ENCODE data around the gene BABAM2.

The BABAM2 gene

GRCh38 chr2:28035816-28036215 lies 145.3 kb downstream of the BABAM2 start:
- no peak for DNase-seq

- DNase-seq: no peak
These were observed 145.8 kb downstream of the BABAM2 start for GRCh38 chr2:28036307-28036706.

GRCh38 chr2:28038722-28039121 lies 148.2 kb downstream of the BABAM2 start:
- no peak for DNase-seq

GRCh38 chr2:28045676-28046351 lies 155.3 kb downstream of the BABAM2 start:
- DNase-seq: no peak

GRCh38 chr2:28046921-28047320 lies 156.4 kb downstream of the BABAM2 start:
- DNase-seq: no peak

GRCh38 chr2:28047681-28048080 lies 157.2 kb downstream of the BABAM2 start:
- DNase-seq: no peak

GRCh38 chr2:28048341-28048740 lies 157.8 kb downstream of the BABAM2 start:
- no peak for DNase-seq

- no peak for DNase-seq
These were observed 158.9 kb downstream of the BABAM2 start for GRCh38 chr2:28049416-28049815.

GRCh38 chr2:28049899-28050298 lies 159.4 kb downstream of the BABAM2 start:
- DNase-seq: no peak

GRCh38 chr2:28052691-28053090 lies 162.2 kb downstream of the BABAM2 start:
- DNase-seq: no peak

- DNase-seq: no peak
These were observed 163.1 kb downstream of the BABAM2 start for GRCh38 chr2:28053597-28053996.

GRCh38 chr2:28054916-28055315 lies 164.4 kb downstream of the BABAM2 start:
- DNase-seq: no peak

- no peak for DNase-seq
These were observed 164.9 kb downstream of the BABAM2 start for GRCh38 chr2:28055325-28055970.

GRCh38 chr2:28058791-28059190 lies 168.3 kb downstream of the BABAM2 start:
- no peak for DNase-seq

GRCh38 chr2:28062867-28063266 lies 172.3 kb downstream of the BABAM2 start:
- no peak for DNase-seq

- DNase-seq: no peak
These were observed 173.0 kb downstream of the BABAM2 start for GRCh38 chr2:28063492-28063962.

GRCh38 chr2:28067602-28068001 lies 177.1 kb downstream of the BABAM2 start:
- no peak for DNase-seq

GRCh38 chr2:28068088-28068487 lies 177.6 kb downstream of the BABAM2 start:
- no peak for DNase-seq

GRCh38 chr2:28068527-28068926 lies 178.0 kb downstream of the BABAM2 start:
- no peak for DNase-seq

GRCh38 chr2:28071221-28071620 lies 180.7 kb downstream of the BABAM2 start:
- DNase-seq: no peak

- no peak for DNase-seq
These were observed 183.6 kb downstream of the BABAM2 start for GRCh38 chr2:28074137-28074536.

- no peak for DNase-seq
These were observed 190.4 kb downstream of the BABAM2 start for GRCh38 chr2:28080911-28081310.

GRCh38 chr2:28082131-28082530 lies 191.6 kb downstream of the BABAM2 start:
- no peak for DNase-seq

GRCh38 chr2:28083476-28083875 lies 192.9 kb downstream of the BABAM2 start:
- no peak for DNase-seq

- DNase-seq: no peak
These were observed 194.0 kb downstream of the BABAM2 start for GRCh38 chr2:28084564-28084963.

Measured in activated CD4-positive, alpha-beta T cell treated with anti-CD3 and anti-CD28 coated beads for 48 hours (primary cell).